Panc1 (cell line): ENCODE data around the gene ANO4. TPM values are rescaled to one million over a fixed set of nuclear protein-coding genes. Genes with fewer than 3 reads are reported as not detected.

Source experiments
- ATAC-seq: fragments of 200-7000 bp; cut with Tn5 transposase; 2 replicates; pipeline ENCODE4 v1.9.1; 2020; ENCODE audit warnings: mild to moderate bottlenecking, moderate library complexity
- BruUV-seq: library from RNA; stranded (reverse); fragments of 400-500 nt; replicated peaks from 2 replicates; lab custom pipeline; 2021; lab: Mats Ljungman, UMichigan
- CTCF ChIA-PET: fragments of 300-600 bp; sonication (Branson Sonifier 250); formaldehyde crosslinking; loops from one replicate; lab custom pipeline; 2022; ENCODE audit warnings: antibody characterized with exemption; lab: Charles Lee
- POLR2A ChIA-PET: fragments of 300-600 bp; sonication (Branson Sonifier 250); formaldehyde crosslinking; loops from one replicate; lab custom pipeline; 2022; ENCODE audit warnings: antibody characterized with exemption; lab: Charles Lee
- DNase-seq: peaks from one replicate; pipeline ENCODE4 v3.0.0-alpha.2; 2010; ENCODE audit warnings: low read depth, low spot score
- H3K27ac ChIP-seq: 2 replicates; pipeline ENCODE4 v1.5.1; 2011; ENCODE audit warnings: mild to moderate bottlenecking, low read length, inconsistent platforms
- H3K27me3 ChIP-seq: fragments of 200-500 bp; sonication (Bioruptor generic); 2 replicates; pipeline ENCODE4 v1.6.0; 2014; ENCODE audit warnings: low read length, inconsistent platforms; ENCODE audit not compliant: control insufficient read depth, insufficient read depth
- H3K36me3 ChIP-seq: fragments of 200-500 bp; sonication (Bioruptor generic); 2 replicates; pipeline ENCODE4 v1.5.1; 2014; ENCODE audit warnings: inconsistent platforms, mild to moderate bottlenecking, low read length, moderate library complexity; ENCODE audit not compliant: control insufficient read depth, insufficient read depth
- H3K4me1 ChIP-seq: 2 replicates; pipeline ENCODE4 v1.5.1; 2011; ENCODE audit warnings: inconsistent platforms, mild to moderate bottlenecking, low read length, moderate library complexity; ENCODE audit not compliant: control insufficient read depth, insufficient read depth
- H3K4me3 ChIP-seq, 2 experiments: 2 replicates each; pipeline ENCODE4 v1.5.1; 2011 to 2012; ENCODE audit warnings: low read depth in 2 of 2, low read length in 2 of 2, mild to moderate bottlenecking in 2 of 2, inconsistent platforms in 1 of 2, moderate library complexity in 1 of 2
- H3K9me3 ChIP-seq: fragments of 200-500 bp; sonication (Bioruptor generic); 2 replicates; pipeline ENCODE4 v1.5.1; 2014; ENCODE audit warnings: low read depth, mild to moderate bottlenecking, inconsistent platforms, low read length, moderate library complexity; ENCODE audit not compliant: control insufficient read depth, insufficient read depth
- POLR2AphosphoS5 ChIP-seq: IDR thresholded peaks from 2 replicates; pipeline ENCODE4 v1.6.1; 2012; ENCODE audit warnings: mild to moderate bottlenecking, low read depth, low read length, moderate library complexity
- SIN3A ChIP-seq: IDR thresholded peaks from 2 replicates; pipeline ENCODE4 v1.6.1; 2012; ENCODE audit warnings: low read depth, mild to moderate bottlenecking, low read length, moderate library complexity, borderline replicate concordance; ENCODE audit not compliant: insufficient read depth
- TCF7L2 ChIP-seq: IDR thresholded peaks from 2 replicates; pipeline ENCODE4 v1.6.1; 2011; ENCODE audit warnings: mild to moderate bottlenecking, low read depth, low read length, inconsistent platforms
- in situ Hi-C: cut with HindIII; loops from 2 replicates; pipeline ENCODE4 v1.10.0; 2016; ENCODE audit warnings: low sequenced_read_pairs, low pct_unique_long_range_greater_than_20kb
- intact Hi-C: fragments of 100-400 bp; cut with micrococcal nuclease; formaldehyde crosslinking; loops from one replicate; pipeline ENCODE4 v1.10.0; 2022; ENCODE audit not compliant: unreplicated experiment
- total RNA-seq: library from RNA; stranded (reverse); gene quantifications from one replicate; pipeline ENCODE4 v1.2.1, GENCODE V29; 2021; ENCODE audit not compliant: unreplicated experiment
- TF ChIP-seq, protein P1 (sequence below), 2 experiments: IDR thresholded peaks; 2 replicates each; pipeline ENCODE4 v1.6.1; 2011 to 2012; ENCODE audit warnings: low read depth in 2 of 2, control low read depth in 1 of 2, low read length in 1 of 2, mild to moderate bottlenecking in 1 of 2, moderate library complexity in 1 of 2; ENCODE audit not compliant: insufficient read depth in 1 of 2
- TF ChIP-seq, protein P2 (sequence below): fragments of 450-650 bp; IDR thresholded peaks from 2 replicates; pipeline ENCODE4 v1.5.1; 2017; ENCODE audit warnings: mild to moderate bottlenecking

The ANO4 gene
- total RNA-seq, 1 experiment from 2014 or later, result not detected

DNA sequence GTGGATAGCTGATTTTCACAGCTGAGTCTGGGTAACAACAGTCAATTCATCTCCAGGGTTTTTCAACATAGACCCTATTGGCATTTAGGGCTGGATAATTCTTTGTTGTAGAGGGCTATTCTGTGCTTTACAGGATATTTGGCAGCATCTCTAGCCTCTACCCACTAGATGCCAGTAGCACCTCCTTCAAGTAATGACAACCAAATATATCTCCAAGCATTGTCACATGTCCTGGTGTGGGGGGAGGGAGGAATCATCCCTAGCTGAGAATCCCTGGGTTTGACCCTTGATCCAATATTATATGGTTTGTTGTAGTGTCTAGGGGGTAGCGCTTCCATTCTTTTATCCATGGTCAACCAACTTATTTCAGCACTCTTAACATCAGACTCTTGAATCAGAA lies 157.2 kb downstream of the ANO4 start:
- no peak for DNase-seq
- intact Hi-C loops (no loop called here), in situ Hi-C loops (no loop called here)
- no peaks in the 10 kb centered on the region for H3K36me3 ChIP-seq
- H3K27me3 ChIP-seq, result no peaks in the 10 kb centered on the region
- H3K4me1 ChIP-seq, result no peaks in the 10 kb centered on the region
- ATAC-seq, result no peak
- no TSS peak for BruUV-seq
- POLR2A ChIA-PET, result no interaction called here
- CTCF ChIA-PET, result no interaction called here
- TF ChIP-seq SIN3A, result no peak
- TF ChIP-seq POLR2AphosphoS5, result no peak
- TF ChIP-seq TCF7L2, result no peak
- TF ChIP-seq, protein P1, sequence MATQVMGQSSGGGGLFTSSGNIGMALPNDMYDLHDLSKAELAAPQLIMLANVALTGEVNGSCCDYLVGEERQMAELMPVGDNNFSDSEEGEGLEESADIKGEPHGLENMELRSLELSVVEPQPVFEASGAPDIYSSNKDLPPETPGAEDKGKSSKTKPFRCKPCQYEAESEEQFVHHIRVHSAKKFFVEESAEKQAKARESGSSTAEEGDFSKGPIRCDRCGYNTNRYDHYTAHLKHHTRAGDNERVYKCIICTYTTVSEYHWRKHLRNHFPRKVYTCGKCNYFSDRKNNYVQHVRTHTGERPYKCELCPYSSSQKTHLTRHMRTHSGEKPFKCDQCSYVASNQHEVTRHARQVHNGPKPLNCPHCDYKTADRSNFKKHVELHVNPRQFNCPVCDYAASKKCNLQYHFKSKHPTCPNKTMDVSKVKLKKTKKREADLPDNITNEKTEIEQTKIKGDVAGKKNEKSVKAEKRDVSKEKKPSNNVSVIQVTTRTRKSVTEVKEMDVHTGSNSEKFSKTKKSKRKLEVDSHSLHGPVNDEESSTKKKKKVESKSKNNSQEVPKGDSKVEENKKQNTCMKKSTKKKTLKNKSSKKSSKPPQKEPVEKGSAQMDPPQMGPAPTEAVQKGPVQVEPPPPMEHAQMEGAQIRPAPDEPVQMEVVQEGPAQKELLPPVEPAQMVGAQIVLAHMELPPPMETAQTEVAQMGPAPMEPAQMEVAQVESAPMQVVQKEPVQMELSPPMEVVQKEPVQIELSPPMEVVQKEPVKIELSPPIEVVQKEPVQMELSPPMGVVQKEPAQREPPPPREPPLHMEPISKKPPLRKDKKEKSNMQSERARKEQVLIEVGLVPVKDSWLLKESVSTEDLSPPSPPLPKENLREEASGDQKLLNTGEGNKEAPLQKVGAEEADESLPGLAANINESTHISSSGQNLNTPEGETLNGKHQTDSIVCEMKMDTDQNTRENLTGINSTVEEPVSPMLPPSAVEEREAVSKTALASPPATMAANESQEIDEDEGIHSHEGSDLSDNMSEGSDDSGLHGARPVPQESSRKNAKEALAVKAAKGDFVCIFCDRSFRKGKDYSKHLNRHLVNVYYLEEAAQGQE (IDR thresholded peaks at IDR 0.05; ENCODE audit: insufficient read depth in 1 of 2, low read depth in 2 of 2, low read length in 1 of 2), result no peak
- TF ChIP-seq, protein P2, sequence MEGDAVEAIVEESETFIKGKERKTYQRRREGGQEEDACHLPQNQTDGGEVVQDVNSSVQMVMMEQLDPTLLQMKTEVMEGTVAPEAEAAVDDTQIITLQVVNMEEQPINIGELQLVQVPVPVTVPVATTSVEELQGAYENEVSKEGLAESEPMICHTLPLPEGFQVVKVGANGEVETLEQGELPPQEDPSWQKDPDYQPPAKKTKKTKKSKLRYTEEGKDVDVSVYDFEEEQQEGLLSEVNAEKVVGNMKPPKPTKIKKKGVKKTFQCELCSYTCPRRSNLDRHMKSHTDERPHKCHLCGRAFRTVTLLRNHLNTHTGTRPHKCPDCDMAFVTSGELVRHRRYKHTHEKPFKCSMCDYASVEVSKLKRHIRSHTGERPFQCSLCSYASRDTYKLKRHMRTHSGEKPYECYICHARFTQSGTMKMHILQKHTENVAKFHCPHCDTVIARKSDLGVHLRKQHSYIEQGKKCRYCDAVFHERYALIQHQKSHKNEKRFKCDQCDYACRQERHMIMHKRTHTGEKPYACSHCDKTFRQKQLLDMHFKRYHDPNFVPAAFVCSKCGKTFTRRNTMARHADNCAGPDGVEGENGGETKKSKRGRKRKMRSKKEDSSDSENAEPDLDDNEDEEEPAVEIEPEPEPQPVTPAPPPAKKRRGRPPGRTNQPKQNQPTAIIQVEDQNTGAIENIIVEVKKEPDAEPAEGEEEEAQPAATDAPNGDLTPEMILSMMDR, result no peak
- H3K9me3 ChIP-seq, result no peaks in the 10 kb centered on the region
- H3K4me3 ChIP-seq, result no peak overlapping the region
- no peak overlapping the region for H3K27ac ChIP-seq

DNA sequence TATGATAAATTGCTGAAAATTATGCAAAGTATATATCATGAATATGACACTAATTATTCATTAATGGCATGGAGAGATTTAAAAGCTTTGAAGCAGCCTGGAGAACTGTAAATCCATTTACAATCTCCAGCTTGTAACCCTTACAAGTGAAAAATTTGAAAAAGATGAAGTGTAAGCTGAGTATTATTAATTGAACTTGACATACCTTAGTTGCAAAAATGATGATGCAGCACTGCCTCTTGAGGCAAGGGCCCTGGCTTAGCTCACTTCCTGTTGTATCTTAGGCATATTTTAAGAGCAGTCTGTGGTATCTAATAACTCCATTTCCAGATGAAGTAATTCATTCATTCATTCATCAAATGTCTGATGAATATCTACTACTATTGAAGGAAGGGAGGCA lies 158.6 kb downstream of the ANO4 start:
- intact Hi-C loops, result no loop called here
- Histone ChIP-seq H3K9me3 (no peaks in the 10 kb centered on the region), H3K36me3 (no peaks in the 10 kb centered on the region), H3K27ac (no peak overlapping the region), H3K4me3 (no peak overlapping the region), H3K27me3 (no peaks in the 10 kb centered on the region), H3K4me1 (no peaks in the 10 kb centered on the region)
- no peak for ATAC-seq
- DNase-seq, result no peak
- TF ChIP-seq, protein P2, result no peak
- in situ Hi-C loops, result no loop called here
- ChIA-PET CTCF (no interaction called here), POLR2A (no interaction called here)
- BruUV-seq, result no TSS peak

GRCh38 chr12:100953677-100954076 lies 159.1 kb downstream of the ANO4 start:
- DNase-seq (no peak), ATAC-seq (no peak)
- TF ChIP-seq, protein P1 (IDR thresholded peaks at IDR 0.05; ENCODE audit: insufficient read depth in 1 of 2, low read depth in 2 of 2, low read length in 1 of 2), result no peak
- TF ChIP-seq SIN3A (no peak), TCF7L2 (no peak), POLR2AphosphoS5 (no peak)
- TF ChIP-seq, protein P2, result no peak
- BruUV-seq, result no TSS peak
- POLR2A ChIA-PET, result no interaction called here
- Histone ChIP-seq H3K4me1 (no peaks in the 10 kb centered on the region), H3K27me3 (no peaks in the 10 kb centered on the region), H3K4me3 (no peak overlapping the region), H3K36me3 (no peaks in the 10 kb centered on the region), H3K27ac (no peak overlapping the region), H3K9me3 (no peaks in the 10 kb centered on the region)
- CTCF ChIA-PET, result no interaction called here
- in situ Hi-C loops (no loop called here), intact Hi-C loops (no loop called here)
